Measurements from ENCODE around the gene XIRP2.

- TF ChIP-seq POLR2AphosphoS5 (IDR thresholded peaks at IDR 0.05; ENCODE audit: borderline replicate concordance, low read depth, low read length): no peak
- no peak for TF ChIP-seq EZH2 (IDR thresholded peaks at IDR 0.05)
Measured at GRCh38 chr2:166932032-166932431, 43.8 kb downstream of the XIRP2 start.

Measured in SK-N-MC (cell line).